OCI-M2 (cell line): ENCODE results near the gene SNX18.

Experiments used
- DNase-seq: peaks from one replicate; lab custom pipeline; 2025; ENCODE audit not compliant: unreplicated experiment; lab: John Stamatoyannopoulos, UW

The SNX18 gene

DNA sequence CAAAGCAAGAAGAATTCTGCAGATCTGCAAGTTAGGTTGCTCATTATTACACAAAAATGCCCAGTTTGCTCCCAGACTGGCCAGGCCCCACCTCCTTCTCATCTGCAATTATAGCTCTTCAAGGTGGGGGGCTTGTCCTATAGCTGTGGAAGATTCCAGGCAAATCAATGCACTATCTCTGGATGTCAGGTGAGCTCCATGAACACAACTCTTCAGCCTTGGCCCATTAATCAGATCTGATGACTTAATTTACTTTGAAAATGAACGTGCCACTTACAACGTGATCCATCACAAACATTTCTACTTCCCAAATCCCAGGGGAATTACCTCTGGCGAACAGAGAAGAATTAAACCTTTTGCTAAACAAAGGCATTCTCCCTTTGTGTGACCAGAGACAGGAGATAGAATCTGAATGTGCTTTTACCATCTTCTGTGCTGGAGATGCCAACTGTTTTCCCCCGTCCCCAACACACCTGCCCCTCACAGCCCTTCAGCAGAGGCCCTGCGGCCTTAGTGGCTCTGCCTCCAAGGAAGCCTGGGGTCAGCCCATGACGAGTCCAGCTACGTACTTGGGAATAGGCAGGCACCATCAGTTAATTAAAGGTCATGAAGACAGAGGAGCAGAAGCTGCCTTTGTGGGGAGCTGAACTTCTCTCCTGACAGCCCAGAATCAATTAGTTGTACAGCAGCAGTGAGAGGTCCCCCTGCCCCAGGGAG lies 60.5 kb downstream of the SNX18 start:
- no peak for DNase-seq

DNA sequence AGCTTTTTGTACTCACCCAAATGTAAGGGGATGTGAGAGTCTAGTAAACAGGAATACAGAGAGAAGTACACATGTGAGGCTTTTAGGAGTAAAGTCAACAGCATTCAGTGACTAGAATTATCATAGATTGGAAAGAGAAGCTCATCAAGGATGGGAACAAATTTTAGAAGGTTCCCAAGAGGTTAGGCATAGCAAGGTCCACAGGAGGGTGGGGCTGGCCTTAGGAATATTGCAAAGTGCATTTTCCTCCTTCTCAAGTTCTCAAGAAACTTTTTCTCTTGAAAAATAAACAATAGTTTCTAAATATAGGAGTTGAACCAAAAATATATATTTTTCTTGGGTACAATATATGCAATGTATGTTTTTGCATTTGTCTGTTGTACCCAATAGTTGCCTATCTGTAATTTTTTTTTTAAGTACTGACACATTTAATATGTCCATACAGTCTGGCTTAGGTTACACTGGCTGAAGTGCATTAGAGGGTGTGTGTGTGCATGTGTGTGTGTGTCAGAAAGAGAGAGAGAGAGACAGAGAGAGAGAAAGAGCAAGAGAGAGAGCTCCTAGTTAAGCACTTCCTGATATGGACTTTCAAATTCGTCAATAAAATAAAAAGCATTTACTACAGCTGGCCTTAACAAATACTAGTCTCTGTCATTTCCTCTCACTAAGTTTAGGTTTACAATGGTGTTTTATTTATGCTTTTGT lies 62.2 kb downstream of the SNX18 start:
- no peak for DNase-seq

DNA sequence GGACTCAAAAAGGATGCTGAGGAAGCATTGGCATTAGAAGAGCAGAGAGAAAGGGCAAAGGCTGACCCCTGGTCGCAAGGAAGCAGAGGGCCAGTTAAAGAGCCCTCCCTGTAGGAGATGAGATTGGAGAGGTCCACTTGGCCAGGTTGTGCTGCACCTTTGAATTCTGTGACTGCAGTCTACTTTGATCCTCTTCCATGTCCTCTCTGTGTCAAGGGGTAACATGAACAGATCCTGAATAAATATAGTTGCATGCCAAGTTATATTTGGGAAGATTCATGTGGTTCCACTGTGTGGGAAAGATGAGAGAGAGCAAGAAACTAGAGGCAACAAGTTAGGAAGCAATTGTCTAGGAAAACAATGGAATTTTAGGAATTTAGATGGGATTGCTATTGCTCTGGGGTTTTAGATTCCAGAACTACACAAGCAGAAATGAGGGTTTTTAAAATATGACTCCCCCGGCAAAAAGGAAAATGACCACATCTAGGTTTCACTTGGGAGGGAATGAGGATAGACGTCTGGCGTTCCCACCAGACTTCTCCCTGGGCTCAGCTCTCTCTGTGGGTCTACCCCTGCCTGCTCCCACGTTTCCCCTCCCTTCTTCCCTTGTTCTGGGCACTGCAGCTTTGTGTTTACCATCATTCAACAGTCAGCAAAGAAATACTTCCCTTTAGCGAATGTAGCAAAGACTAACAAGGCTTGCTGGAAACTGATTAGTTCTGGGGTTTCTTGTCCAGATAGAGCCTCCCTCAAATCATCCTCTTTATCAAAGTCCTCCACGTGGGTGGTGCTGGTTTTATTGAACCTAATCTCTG lies 63.6 kb downstream of the SNX18 start:
- no peak for DNase-seq

- no peak for DNase-seq
Measured at GRCh38 chr5:54581831-54582548, 64.4 kb downstream of the SNX18 start.

- no peak for DNase-seq
Measured at GRCh38 chr5:54586336-54586735, 68.8 kb downstream of the SNX18 start.

GRCh38 chr5:54589786-54590185 lies 72.2 kb downstream of the SNX18 start:
- DNase-seq: no peak

DNA sequence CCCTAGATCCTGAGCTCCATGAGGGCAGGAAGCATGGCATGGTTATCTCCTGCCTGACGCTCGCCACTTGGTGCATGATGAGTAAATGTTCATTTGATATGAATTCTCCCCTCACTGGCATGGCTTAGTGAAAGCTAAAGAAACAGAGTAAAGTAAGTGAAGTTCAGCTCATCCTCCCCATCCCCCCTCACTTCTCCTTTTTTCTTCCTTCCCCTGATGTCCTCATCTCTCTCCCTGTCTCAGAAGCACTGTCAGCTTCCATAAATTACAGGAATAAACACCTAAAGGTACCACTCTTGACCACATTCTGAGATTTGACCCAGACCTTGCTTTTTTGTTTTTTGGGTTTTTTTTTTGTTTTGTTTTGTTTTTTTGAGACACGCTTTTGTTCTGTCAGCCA lies 73.3 kb downstream of the SNX18 start:
- no peak for DNase-seq

GRCh38 chr5:54593779-54594178 lies 76.2 kb downstream of the SNX18 start:
- DNase-seq: no peak

- DNase-seq: no peak
Measured at GRCh38 chr5:54594181-54594580, 76.6 kb downstream of the SNX18 start.

DNA sequence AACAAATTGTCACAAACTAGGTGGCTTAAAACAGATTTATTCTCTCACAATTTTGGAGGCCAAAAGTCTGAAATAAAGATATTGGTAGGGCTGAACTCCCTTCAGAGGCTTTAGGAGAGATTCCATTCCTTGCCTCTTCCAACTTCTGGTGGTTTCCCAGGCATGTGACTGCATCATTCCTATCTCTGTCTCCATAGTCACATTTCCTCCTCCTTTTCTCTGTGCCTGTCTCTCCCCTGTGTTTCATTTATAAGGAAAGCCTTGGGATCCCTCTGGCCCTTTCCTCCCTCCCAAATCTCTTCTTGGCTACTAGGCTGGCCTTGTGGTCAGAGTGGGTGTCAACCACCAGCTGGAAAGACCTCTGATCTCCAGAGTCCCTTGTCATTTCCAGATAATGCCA lies 78.2 kb downstream of the SNX18 start:
- DNase-seq: no peak
